Head of caudate nucleus (tissue), 42 donors: Measurements from ENCODE around the gene GMPPA.
A peak's percentile ranks its signal among the peaks of the same experiment; 100 is the strongest.

ENCODE experiments used
- DNase-seq, 42 donors: peaks; one replicate each; pipeline versions ENCODE4 v3.0.0 to v3.0.0-alpha.2; 2020 to 2021; ENCODE audit warnings: mixed read lengths in 7 of 42
- intact Hi-C: fragments of 100-400 bp; cut with DNase I; formaldehyde crosslinking; loops from one replicate; pipeline ENCODE4 v1.15.0; 2022

Gene GMPPA

GRCh38 chr2:219496825-219497494, 1.7 kb upstream of the GMPPA start:
- DNase-seq = peak in 1 of 42 donors; percentile 7
- intact Hi-C loops = no loop called here

DNA sequence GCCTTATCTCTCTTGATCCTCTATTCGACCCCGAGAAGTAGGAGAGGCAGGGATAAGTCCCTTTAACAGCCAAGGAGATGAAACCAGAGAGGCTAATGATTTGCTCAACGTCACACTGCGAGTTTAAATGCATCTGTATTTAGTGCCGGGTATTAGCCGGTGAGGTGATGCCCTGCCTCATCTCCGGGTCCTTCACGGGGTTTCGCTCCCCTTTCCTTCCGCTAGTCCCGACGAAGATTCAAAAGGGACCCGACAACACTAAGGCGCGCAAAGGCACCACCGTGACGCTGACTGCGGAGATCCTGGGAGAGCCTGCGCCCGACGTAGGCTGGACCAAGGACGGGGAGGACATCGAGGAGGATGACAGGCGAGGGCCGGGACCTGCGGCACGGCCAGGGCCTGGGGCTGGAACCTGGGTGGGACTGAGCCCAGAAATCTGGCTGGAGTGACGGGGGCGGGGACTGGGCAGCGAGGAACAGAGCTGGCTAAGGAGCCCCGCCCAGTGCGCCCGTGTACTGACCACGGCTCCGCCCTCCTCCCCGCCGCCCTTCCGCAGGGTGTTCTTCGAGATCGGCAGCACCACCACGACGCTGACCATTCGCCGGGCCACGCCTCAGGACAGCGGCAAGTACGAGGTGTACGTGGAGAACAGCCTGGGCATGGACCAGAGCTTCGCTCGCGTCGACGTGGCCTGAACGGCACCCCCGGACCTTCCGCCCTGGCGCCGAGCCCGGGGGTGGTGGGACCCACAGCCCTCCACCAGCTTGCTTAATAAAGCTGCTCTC, 1.0 kb upstream of the GMPPA start:
- peak in 35 of 42 donors; percentile 28 to 76 (median 56) for DNase-seq
- intact Hi-C loops = no loop called here

GRCh38 chr2:219499058-219499307, 292 bp downstream of the GMPPA start:
- no peak for DNase-seq
- intact Hi-C loops = no loop called here

DNA sequence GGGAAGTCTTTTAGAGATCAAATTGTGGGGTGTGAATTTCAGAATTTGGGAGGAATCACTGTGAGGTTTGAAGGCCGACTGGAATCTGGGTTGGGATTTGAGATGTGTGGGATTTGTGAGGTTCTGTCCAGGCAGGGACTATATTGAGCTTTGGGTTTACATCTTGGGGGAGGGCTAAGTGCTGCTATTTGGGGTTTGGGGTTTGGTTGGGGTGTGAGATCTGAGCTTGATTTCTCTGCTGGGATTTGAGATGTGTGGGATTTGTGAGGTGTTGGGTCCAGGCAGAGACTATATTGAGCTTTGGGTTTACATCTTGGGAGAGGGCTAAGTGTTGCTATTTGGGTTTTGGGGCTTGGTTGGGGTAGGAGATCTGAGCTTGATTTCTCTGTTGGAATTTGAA, 864 bp downstream of the GMPPA start:
- no peak for DNase-seq
- intact Hi-C loops = no loop called here

- no peak for DNase-seq
- intact Hi-C loops = no loop called here
These were observed 1.4 kb downstream of the GMPPA start for GRCh38 chr2:219500135-219500534.

DNA sequence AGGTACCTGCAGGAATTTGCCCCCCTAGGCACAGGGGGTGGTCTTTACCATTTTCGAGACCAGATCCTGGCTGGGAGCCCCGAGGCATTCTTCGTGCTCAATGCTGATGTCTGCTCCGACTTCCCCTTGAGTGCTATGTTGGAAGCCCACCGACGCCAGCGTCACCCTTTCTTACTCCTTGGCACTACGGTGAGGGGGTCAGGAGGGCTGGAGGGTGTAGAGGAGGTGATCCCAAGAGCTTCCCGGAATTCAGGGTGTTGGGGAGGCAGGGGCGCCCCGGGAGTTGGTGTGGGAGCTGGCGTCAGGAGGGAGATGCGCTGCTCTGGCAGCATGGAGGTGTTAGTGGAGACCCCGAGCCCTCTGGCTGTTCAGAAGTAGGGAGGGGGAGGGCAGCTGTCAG, 3.2 kb downstream of the GMPPA start:
- no peak for DNase-seq
- intact Hi-C loops = no loop called here

GRCh38 chr2:219502618-219503017, 3.9 kb downstream of the GMPPA start:
- intact Hi-C loops = no loop called here
- no peak for DNase-seq

DNA sequence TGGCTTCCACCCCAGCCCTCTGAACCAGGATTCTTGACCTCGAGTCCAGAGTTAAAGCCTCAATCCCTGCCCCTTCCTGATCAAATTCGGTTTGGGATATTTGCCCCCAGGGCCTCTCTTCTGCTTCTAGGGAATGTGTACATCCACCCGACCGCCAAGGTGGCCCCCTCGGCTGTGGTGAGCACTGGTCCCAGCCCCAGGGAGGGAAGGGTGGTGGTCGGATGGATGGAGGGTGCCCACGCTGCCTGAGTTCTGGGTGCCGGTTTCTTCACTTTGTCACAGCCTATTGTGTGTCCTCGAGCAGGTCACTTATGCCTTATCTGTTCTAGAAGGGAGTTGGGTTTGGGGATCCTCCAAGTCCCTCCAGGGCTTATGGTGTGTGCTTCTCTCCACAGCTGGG, 6.9 kb downstream of the GMPPA start:
- DNase-seq = no peak
- intact Hi-C loops = no loop called here

DNA sequence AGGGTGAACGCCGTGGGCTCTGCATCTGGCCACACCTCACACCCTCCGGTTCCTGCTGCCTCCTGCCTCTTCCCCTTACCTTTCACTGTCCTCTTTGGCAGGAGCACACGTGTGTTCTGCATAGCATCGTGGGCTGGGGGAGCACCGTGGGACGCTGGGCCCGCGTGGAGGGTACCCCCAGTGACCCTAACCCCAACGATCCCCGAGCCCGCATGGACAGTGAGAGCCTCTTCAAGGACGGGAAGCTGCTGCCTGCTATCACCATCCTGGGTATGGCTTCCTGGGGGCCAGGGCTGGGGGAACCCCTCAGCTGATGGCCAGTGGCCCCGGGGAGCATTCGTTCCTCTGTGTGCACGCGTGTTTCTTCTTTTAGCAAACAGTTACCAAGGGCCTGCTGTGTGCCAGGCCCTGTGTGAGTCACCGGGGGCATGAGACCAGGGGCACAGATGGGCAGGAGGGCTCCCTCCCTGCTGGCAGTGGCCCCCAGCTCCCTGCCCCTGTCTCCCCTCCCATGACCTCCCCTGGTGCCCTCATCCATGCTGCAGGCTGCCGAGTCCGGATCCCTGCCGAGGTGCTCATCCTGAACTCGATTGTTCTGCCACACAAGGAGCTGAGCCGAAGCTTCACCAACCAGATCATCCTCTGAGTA, 7.6 kb downstream of the GMPPA start:
- intact Hi-C loops = no loop called here
- DNase-seq = no peak

DNA sequence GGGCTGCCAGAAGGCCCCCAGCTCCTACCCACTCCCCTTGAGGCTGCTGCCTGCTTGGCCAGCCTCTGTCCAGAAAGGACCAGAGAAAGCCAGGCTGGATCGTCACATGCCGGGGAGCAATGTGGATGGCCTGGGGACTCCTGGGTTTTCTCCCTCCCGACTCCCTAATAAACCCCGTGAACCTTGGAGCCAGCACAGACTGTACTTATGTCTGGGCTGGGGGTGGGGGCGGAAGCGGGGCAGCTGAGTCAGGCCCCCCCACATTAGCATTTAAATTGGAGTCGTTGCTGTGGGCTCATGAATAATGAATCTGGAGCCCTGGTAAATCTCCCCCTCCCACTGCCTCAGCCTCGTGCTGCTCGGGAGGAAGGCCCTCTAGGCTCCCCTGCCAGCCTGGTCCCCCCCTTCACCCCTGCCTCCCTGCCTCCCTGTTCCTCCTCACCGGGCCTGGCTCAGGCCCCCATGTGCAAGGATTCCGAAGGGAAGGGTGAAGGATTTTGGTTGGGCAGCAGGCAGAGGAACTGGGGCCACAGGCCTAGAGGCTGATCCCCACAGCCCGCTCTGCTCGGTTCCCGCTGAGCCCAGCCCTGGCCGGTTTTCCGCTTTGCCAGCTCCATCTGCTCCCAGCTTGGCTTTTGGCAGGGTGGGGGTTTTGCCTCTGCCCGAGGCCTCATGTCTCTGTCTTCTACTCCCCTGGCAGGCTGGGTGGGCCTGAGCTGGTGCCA, 8.3 kb downstream of the GMPPA start:
- DNase-seq = peak in 1 of 42 donors; percentile 56
- intact Hi-C loops = no loop called here

DNA sequence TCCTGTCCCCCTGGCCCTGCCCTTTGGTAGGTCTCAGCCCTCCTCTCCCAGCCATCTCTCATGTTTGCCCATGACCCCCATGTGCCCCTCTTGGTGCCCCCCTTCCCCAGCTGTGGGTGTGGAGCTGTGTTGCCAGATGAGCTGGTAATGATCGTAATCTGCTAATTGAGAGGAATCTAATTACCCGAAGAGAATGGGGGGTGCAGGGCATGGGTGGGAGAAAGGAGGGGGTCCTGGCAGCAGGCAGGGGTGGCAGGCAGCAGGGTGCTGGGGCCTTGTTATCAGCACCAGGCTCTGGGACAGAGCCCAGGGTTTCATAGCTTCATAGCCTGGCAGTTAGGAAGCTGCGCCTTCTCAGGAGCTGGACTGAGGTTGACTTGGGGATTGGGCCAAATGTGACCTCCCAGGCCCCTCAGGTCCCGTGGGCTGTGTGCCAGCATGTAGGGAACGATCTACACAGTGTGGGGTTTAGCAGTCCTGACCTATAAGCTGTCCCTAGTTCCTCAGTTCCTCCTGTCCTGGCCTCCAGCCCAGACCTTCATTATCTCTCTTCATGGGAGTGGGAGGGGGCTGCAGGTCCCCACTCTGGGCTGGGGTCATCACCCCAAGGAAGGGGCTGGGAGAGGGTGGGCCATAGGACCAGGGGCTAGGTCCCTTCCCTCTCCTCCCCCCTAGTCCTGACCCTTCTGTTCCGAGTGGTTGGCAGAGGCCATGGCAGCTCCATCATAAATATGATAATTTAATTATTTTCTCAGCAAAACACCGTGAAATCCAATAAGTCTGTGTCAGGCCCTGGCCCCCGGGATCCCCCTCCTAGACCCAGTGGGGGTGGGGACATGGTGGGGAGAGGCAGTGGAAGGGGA, 9.1 kb downstream of the GMPPA start:
- intact Hi-C loops = no loop called here
- DNase-seq = no peak

- no peak for DNase-seq
- intact Hi-C loops = no loop called here
These were observed 9.7 kb downstream of the GMPPA start for GRCh38 chr2:219508444-219508734.

- intact Hi-C loops = no loop called here
- DNase-seq = peak in 1 of 42 donors; percentile 55
These were observed 10.5 kb downstream of the GMPPA start for GRCh38 chr2:219508971-219509779.

- intact Hi-C loops = no loop called here
- peak; percentile 27 to 86 (median 74) for DNase-seq
These were observed 11.3 kb downstream of the GMPPA start for GRCh38 chr2:219509780-219510511.

DNA sequence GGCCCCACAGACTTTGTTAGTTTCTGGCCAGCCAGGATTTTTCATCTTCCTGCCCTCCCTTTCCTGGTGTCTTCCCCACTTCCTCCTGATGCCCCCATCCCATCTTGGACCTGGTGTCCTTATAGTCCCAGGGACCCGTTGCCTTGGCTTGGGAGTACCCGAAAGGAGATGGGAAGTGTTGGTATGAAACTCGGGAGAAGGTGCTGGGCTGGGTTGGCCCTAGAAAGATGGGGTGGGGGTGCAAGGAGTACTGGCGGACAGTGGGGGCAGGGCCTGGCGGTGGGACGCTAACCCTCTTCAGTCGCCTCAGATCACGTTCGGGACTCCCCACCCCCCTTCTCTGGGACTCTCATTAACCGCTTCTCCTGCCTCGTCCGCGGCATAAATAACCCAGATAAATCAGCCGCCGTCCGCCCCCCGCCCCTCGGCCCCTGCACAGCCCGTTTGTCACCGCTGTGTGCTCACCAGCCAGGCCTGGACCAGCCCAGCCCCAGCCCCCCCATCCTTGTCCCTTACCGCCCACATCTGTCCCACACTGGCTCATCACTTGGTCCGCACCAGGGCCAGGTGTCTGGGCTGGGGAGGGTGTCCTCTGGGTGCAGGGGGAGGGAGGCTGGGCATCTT, 11.9 kb downstream of the GMPPA start:
- no peak for DNase-seq
- intact Hi-C loops = no loop called here

GRCh38 chr2:219511547-219512325, 13.0 kb downstream of the GMPPA start:
- DNase-seq = no peak
- intact Hi-C loops = no loop called here
